Left ventricle myocardium inferior (tissue), 1 donor: ENCODE data around the gene G6PC1. TPM values are rescaled to one million over a fixed set of nuclear protein-coding genes. Genes with fewer than 3 reads are reported as not detected.
"Not testable (repeated sequence)": the region's sequence is repeated elsewhere in the genome, so short reads cannot be mapped to it uniquely, and the experiment has no call there.

ENCODE experiments used
- DNase-seq: peaks from one replicate; pipeline ENCODE4 v3.0.0-alpha.2; 2020
- H3K27ac ChIP-seq: fragments of 200-600 bp; replicated peaks from 2 replicates; pipeline ENCODE4 v1.8.0; 2021
- H3K27me3 ChIP-seq: fragments of 200-600 bp; 2 replicates; pipeline ENCODE4 v1.8.0; 2021; ENCODE audit warnings: low read depth
- H3K36me3 ChIP-seq: fragments of 200-600 bp; 2 replicates; pipeline ENCODE4 v1.8.0; 2021
- H3K4me1 ChIP-seq: fragments of 200-600 bp; 2 replicates; pipeline ENCODE4 v1.8.0; 2021
- H3K4me3 ChIP-seq: fragments of 200-600 bp; 2 replicates; pipeline ENCODE4 v1.8.0; 2021; ENCODE audit warnings: mild to moderate bottlenecking, moderate library complexity
- H3K9me3 ChIP-seq: fragments of 200-600 bp; replicated peaks from 2 replicates; pipeline ENCODE4 v1.8.0; 2021
- CTCF ChIP-seq: fragments of 200-600 bp; IDR thresholded peaks from 2 replicates; pipeline ENCODE4 v1.8.0; 2021; ENCODE audit warnings: antibody characterized with exemption, mild to moderate bottlenecking, borderline replicate concordance
- intact Hi-C: fragments of 100-400 bp; cut with micrococcal nuclease; formaldehyde crosslinking; loops from one replicate; pipeline ENCODE4 v1.11.0; 2022
- total RNA-seq: library from RNA; stranded (reverse); fragmentation: NEBNext Ultra II Directional; extraction: Animal tissue kit (Norgen Biotek cat#: 25700); gene quantifications from one replicate; pipeline ENCODE4 v1.2.1, GENCODE V29; 2021
- donor health status: DM: no; HTN: yes; CAD: no; lungs with severe emphysema.

G6PC1 gene
- total RNA-seq, 1 donor from 2014 or later, result not detected

GRCh38 chr17:42872251-42872965 is 28.2 kb upstream of the G6PC1 start:
- no peak for TF ChIP-seq CTCF

GRCh38 chr17:42873315-42873714 is 27.3 kb upstream of the G6PC1 start:
- no peak for DNase-seq
- H3K36me3 ChIP-seq, result no peaks in the 10 kb centered on the region
- no peak overlapping the region for H3K4me3 ChIP-seq
- peaks cover 14% of the 10 kb centered on the region for H3K9me3 ChIP-seq
- intact Hi-C loops, result no loop called here
- H3K4me1 ChIP-seq, result no peaks in the 10 kb centered on the region
- no peak overlapping the region for H3K27ac ChIP-seq
- TF ChIP-seq CTCF, result no peak
- peaks cover 17% of the 10 kb centered on the region for H3K27me3 ChIP-seq

More at GRCh38 chr17:42872251-42872965, 28.2 kb upstream of the G6PC1 start:
- Histone ChIP-seq H3K27me3 (peaks cover 10% of the 10 kb centered on the region), H3K4me3 (no peak overlapping the region), H3K36me3 (no peaks in the 10 kb centered on the region), H3K4me1 (no peaks in the 10 kb centered on the region), H3K27ac (no peak overlapping the region), H3K9me3 (peaks cover 14% of the 10 kb centered on the region)
- intact Hi-C loops, result no loop called here
- DNase-seq, result no peak

GRCh38 chr17:42873932-42874695 is 26.5 kb upstream of the G6PC1 start:
- H3K4me3 ChIP-seq, H3K4me1 ChIP-seq, intact Hi-C loops, DNase-seq, H3K27ac ChIP-seq, H3K36me3 ChIP-seq: not testable (repeated sequence)
- Histone ChIP-seq H3K9me3 (peaks cover 14% of the 10 kb centered on the region), H3K27me3 (peaks cover 18% of the 10 kb centered on the region)

GRCh38 chr17:42877037-42877436 is 23.6 kb upstream of the G6PC1 start:
- DNase-seq, result no peak
- no peaks in the 10 kb centered on the region for H3K36me3 ChIP-seq
- TF ChIP-seq CTCF, result no peak
- H3K9me3 ChIP-seq, result no peaks in the 10 kb centered on the region
- H3K4me1 ChIP-seq, result no peaks in the 10 kb centered on the region
- no peak overlapping the region for H3K27ac ChIP-seq
- intact Hi-C loops, result no loop called here
- H3K27me3 ChIP-seq, result peaks cover 18% of the 10 kb centered on the region
- H3K4me3 ChIP-seq, result no peak overlapping the region

- Histone ChIP-seq H3K4me3 (no peak overlapping the region), H3K27me3 (peaks cover 18% of the 10 kb centered on the region), H3K9me3 (no peaks in the 10 kb centered on the region), H3K4me1 (no peaks in the 10 kb centered on the region), H3K36me3 (no peaks in the 10 kb centered on the region), H3K27ac (no peak overlapping the region)
- intact Hi-C loops, result no loop called here
- TF ChIP-seq CTCF, result no peak
- no peak for DNase-seq
Measured at GRCh38 chr17:42878123-42878880, 22.3 kb upstream of the G6PC1 start.
